Measurements from ENCODE around the gene EDNRB.

DNA sequence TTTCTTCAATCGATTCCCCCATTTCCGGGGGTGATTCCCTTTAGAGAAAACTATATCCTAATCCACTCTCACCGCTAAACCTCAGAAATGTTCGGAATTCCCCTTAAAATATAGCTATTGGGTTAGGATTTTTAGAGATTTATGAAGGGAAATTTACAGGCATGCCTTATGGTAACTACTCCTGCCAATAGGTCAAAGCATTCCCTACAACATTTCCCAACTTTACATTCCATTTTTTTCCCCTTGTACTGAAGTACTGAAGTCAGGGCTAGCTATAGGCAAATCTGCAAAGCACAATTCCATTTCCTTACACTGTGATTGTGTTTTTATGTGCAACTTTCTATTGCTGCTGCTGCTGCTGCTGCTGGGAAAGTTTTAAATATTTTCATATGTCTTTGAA lies 2.1 kb downstream of the EDNRB start:
- no peak for TF ChIP-seq POLR2A (IDR thresholded peaks at IDR 0.05)
- TF ChIP-seq, protein P1, sequence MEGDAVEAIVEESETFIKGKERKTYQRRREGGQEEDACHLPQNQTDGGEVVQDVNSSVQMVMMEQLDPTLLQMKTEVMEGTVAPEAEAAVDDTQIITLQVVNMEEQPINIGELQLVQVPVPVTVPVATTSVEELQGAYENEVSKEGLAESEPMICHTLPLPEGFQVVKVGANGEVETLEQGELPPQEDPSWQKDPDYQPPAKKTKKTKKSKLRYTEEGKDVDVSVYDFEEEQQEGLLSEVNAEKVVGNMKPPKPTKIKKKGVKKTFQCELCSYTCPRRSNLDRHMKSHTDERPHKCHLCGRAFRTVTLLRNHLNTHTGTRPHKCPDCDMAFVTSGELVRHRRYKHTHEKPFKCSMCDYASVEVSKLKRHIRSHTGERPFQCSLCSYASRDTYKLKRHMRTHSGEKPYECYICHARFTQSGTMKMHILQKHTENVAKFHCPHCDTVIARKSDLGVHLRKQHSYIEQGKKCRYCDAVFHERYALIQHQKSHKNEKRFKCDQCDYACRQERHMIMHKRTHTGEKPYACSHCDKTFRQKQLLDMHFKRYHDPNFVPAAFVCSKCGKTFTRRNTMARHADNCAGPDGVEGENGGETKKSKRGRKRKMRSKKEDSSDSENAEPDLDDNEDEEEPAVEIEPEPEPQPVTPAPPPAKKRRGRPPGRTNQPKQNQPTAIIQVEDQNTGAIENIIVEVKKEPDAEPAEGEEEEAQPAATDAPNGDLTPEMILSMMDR (IDR thresholded peaks at IDR 0.05), result no peak

Data from Peyer's patch (tissue), 4 donors.